GM12892 (cell line): ENCODE data around the gene DHRS1. TPM values are rescaled to one million over a fixed set of nuclear protein-coding genes. Genes with fewer than 3 reads are reported as not detected.
A peak's percentile ranks its signal among the peaks of the same experiment; 100 is the strongest.

Experiments used
- DNase-seq: peaks from one replicate; pipeline ENCODE4 v3.0.0; 2011; ENCODE audit not compliant: insufficient read length
- FAIRE-seq: peaks from 2 replicates; lab custom pipeline; 2011; peaks lifted over from hg19 to GRCh38; lab: Jason Lieb, UNC
- POLR2A ChIP-seq: IDR thresholded peaks from 2 replicates; pipeline ENCODE4 v1.6.1; 2011; ENCODE audit warnings: low read depth, low read length, control low read depth
- POLR2AphosphoS5 ChIP-seq: IDR thresholded peaks from 2 replicates; pipeline ENCODE4 v1.6.1; 2011; ENCODE audit warnings: low read depth, low read length, control low read depth
- TAF1 ChIP-seq: IDR thresholded peaks from 2 replicates; pipeline ENCODE4 v1.6.1; 2011; ENCODE audit warnings: low read depth, mild to moderate bottlenecking, control low read depth, low read length, borderline replicate concordance
- polyA plus RNA-seq: library from polyadenylated mRNA; unstranded; fragments of >200 nt; gene quantifications from one replicate; pipeline ENCODE4 v1.2.1, GENCODE V29; 2012; ENCODE audit warnings: missing spikeins, inconsistent platforms; ENCODE audit not compliant: missing spikeins

DHRS1 gene
- 18.3 TPM for polyA plus RNA-seq

GRCh38 chr14:24299255-24300191, at the start of gene DHRS1, which contains the start of gene NOP9:
Gene DHRS1 (minus strand): TSS chr14:24299780. CDS start chr14:24299106, 674 bp downstream.
Gene NOP9 (plus strand): TSS chr14:24299850. CDS start chr14:24299955, 105 bp downstream.
- peak; percentile 92 for FAIRE-seq
- DNase-seq: peak; percentile 90
- TF ChIP-seq POLR2A (peak; percentile 77), POLR2AphosphoS5 (peak; percentile 67), TAF1 (peak; percentile 53; the same call in 1 of the 2 replicates)

GRCh38 chr14:24348186-24348585, 48.6 kb upstream of the DHRS1 start:
- FAIRE-seq (no peak), DNase-seq (no peak)
- TF ChIP-seq TAF1 (no peak), POLR2AphosphoS5 (no peak), POLR2A (no peak)

GRCh38 chr14:24347134-24347533, 47.6 kb upstream of the DHRS1 start:
- TF ChIP-seq POLR2AphosphoS5: no peak
- no peak for TF ChIP-seq POLR2A
- TF ChIP-seq TAF1: no peak
- FAIRE-seq: no peak
- DNase-seq: no peak

DNA sequence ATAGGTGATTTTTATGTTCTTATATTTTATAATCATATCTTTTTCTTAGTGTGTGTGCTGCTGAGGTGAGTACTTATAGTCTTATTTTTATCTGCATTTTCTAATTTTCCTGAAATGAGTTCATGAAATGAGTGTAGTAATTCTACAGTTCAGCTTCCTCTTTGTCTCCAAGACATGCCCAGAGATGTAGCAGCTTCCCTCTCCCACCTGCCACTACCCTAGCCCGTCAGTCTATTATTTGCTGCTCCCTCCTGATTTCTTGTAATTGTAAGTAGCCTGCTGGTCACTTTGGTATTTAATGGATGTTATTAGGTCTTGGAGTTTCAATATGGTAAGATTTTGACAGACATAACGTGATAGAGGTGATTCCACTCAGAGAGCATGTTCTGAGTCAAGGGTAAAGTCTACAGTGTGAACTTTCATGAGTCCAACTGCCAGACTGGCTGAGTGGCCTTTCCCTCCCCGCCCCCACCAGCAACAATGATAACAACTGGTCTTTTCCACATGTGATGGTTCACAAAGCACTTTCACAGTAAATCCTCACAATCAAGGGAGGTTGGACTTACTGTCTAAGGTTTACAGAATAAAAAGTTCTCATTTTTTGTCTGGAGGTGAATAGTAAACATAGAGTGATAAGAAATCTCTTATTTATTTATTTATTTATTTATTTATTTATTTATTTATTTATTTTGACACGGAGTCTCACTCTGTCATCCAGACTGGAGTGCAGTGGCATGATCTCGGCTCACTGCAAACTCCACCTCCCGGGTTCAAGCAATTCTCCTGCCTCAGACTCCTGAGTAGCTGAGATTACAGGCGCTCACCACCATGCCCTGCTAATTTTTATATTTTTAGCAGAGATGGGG, 44.4 kb upstream of the DHRS1 start:
- FAIRE-seq: no peak
- DNase-seq: no peak
- TF ChIP-seq POLR2A: no peak
- no peak for TF ChIP-seq POLR2AphosphoS5
- no peak for TF ChIP-seq TAF1

DNA sequence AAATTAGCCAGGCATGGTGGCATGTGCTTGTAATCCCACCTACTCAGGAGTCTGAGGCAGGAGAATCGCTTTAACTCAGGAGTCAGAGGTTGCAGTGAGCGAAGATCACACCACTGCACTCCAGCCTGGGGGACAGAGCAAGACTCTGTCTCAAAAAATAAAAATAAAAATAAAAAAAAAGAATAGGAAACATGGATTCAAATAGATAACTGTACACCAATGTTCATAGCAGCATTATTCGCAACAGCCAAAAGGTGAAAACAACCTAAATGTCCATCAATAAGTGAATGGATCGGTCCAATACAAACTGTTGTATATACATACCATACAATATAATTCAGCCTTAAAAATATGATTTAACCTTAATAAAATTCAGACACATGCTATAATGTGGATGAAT, 43.3 kb upstream of the DHRS1 start:
- TF ChIP-seq TAF1 (no peak), POLR2A (no peak), POLR2AphosphoS5 (no peak)
- FAIRE-seq (no peak), DNase-seq (no peak)

DNA sequence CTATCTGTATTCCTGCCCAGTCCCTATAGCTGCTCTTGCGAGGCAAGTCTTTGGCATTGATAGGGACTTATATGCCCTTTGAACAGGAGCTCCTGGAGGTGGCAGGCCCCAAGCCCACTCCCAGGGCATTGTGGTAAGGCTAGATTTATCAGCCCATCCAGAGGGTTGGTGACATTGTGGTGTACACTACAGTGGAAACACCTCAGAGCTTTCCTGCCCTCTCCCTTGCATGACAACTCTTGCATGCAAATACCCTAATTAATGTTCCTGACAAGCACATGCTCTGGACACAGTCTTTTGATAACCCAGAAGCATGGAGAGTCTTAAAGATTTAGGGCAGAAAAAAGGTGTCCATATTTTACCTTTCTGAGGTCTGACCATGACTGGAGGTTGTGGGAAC, 41.0 kb upstream of the DHRS1 start:
- FAIRE-seq (no peak), DNase-seq (no peak)
- TF ChIP-seq POLR2AphosphoS5 (no peak), TAF1 (no peak), POLR2A (no peak)

DNA sequence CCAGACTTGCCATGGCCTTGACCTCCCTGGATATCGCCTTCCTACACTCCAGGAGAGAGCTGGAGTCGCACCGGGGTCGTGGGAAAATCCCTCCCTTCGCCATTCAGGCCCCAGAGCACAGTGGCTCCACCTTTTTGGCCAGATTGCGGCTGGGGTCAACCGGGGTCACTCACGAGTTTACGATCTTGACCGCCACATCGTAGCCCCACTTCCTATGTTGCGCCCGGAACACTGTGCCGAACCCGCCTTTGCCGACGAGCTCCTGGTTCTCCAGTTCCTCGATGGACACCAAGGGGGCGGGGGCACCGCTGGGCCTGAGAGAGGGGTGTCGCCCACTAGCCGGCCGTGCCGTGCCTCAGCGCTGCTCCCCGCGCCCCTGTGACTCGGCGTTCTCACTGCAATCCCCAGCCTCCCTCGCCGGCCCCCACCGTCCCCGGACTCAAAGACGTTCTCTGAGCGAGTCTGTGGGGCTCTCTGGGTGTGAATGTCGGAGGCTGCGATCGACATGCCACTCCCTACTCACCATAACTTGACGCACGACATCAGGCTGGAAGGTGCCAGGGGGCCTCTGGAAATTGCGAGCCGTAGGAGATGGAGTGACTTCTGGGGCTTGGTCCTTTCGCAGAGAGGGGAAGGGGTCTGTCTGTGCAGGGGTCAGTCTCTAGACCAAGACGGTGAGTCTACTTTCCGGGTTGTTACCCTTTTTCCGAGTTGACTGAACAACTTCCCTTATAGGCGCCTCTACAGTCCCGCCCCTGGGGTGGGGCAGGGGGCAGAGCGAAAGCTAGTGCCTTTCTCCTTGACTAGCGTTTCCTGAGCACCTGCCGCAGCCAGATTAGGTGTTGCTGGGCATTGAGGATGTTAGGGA, 39.9 kb upstream of the DHRS1 start, which contains the start of gene RIPK3:
TSS of gene RIPK3 (minus strand) at position 708 of the 868 bp plus-strand sequence. CDS start at position 543, 165 bp downstream.
- TF ChIP-seq POLR2A (no peak), TAF1 (no peak), POLR2AphosphoS5 (no peak)
- peak; percentile 64 for DNase-seq
- FAIRE-seq: peak; percentile 9

GRCh38 chr14:24338843-24339242, 39.3 kb upstream of the DHRS1 start:
- TF ChIP-seq POLR2AphosphoS5: no peak
- no peak for TF ChIP-seq TAF1
- TF ChIP-seq POLR2A: no peak
- FAIRE-seq (no peak), DNase-seq (no peak)

DNA sequence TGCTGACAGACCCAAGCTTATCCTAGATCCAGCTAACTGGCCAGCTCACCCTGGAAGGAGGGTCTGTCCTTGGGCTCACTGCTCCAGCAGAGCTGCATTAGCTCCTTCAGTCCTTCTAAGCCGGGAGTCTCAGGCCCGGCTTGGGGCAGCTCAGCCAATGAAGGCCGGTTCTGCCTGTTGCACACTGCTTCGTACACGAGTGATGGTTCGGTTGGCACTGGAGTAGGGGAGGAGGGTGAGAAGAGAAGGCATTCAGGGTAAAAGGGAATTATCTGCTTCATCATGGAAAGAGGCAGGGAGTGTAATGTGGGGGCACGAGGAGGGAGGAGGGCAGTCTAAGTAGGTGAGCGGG, 38.2 kb upstream of the DHRS1 start:
- FAIRE-seq (no peak), DNase-seq (no peak)
- no peak for TF ChIP-seq POLR2A

GRCh38 chr14:24337144-24337823, 37.7 kb upstream of the DHRS1 start:
- DNase-seq: no peak
- FAIRE-seq: no peak
- no peak for TF ChIP-seq POLR2A
- no peak for TF ChIP-seq POLR2AphosphoS5
- no peak for TF ChIP-seq TAF1
